HepG2 (cell line): ENCODE data around the gene SPAG9. TPM values are rescaled to one million over a fixed set of nuclear protein-coding genes. Genes with fewer than 3 reads are reported as not detected.

Experiments used
- ATF7 ChIP-seq, 2 experiments: fragments of 450-650 bp in 1 of 2; sonication (generic) in 1 of 2; formaldehyde crosslinking in 1 of 2; IDR thresholded peaks; 2 replicates each; pipeline versions ENCODE4 v1.4.0 to v1.6.1; 2016 to 2020; ENCODE audit warnings: antibody characterized with exemption in 1 of 2, mild to moderate bottlenecking in 1 of 2, missing genetic modification reagents in 1 of 2
- ATM ChIP-seq: fragments of 450-650 bp; IDR thresholded peaks from 2 replicates; pipeline ENCODE4 v1.7.1; 2017; ENCODE audit warnings: mild to moderate bottlenecking, borderline replicate concordance
- E2F2 ChIP-seq: sonication (generic); formaldehyde crosslinking; IDR thresholded peaks from 2 replicates; pipeline ENCODE4 v1.4.0; 2020; ENCODE audit warnings: missing genetic modification reagents, borderline replicate concordance
- EHMT2 ChIP-seq: fragments of 200-600 bp; sonication (generic); IDR thresholded peaks from 2 replicates; pipeline ENCODE4 v1.7.0; 2017; ENCODE audit warnings: antibody characterized with exemption, low read depth, low read length, borderline replicate concordance
- FOXA3 ChIP-seq: IDR thresholded peaks from 2 replicates; pipeline ENCODE4 v1.6.1; 2016; ENCODE audit warnings: missing genetic modification reagents, missing compliant biosample characterization
- FOXK1 ChIP-seq: sonication (generic); formaldehyde crosslinking; IDR thresholded peaks from 2 replicates; pipeline ENCODE4 v1.4.0; 2020; ENCODE audit warnings: low read depth, missing genetic modification reagents, borderline replicate concordance
- HOXA3 ChIP-seq: sonication (generic); formaldehyde crosslinking; IDR thresholded peaks from 2 replicates; pipeline ENCODE4 v1.5.0; 2020; ENCODE audit warnings: missing genetic modification reagents
- KDM2A ChIP-seq: sonication (generic); formaldehyde crosslinking; IDR thresholded peaks from 2 replicates; pipeline ENCODE4 v1.4.0; 2020; ENCODE audit warnings: low read depth, missing genetic modification reagents, borderline replicate concordance
- KLF6 ChIP-seq: IDR thresholded peaks from 2 replicates; pipeline ENCODE4 v1.8.0; 2016; ENCODE audit warnings: missing biosample characterization, missing genetic modification reagents
- MNT ChIP-seq: fragments of 450-650 bp; IDR thresholded peaks from 2 replicates; pipeline ENCODE4 v1.6.1; 2016
- RXRB ChIP-seq: IDR thresholded peaks from 2 replicates; pipeline ENCODE4 v1.6.1; 2016; ENCODE audit warnings: borderline replicate concordance, missing genetic modification reagents, missing compliant biosample characterization
- SIN3A ChIP-seq: IDR thresholded peaks from 2 replicates; pipeline ENCODE4 v1.6.1; 2011; ENCODE audit warnings: low read depth, mild to moderate bottlenecking, control low read depth, low read length, borderline replicate concordance
- ZBED4 ChIP-seq: sonication (generic); formaldehyde crosslinking; IDR thresholded peaks from 2 replicates; pipeline ENCODE4 v1.4.0; 2020; ENCODE audit warnings: missing genetic modification reagents, borderline replicate concordance
- ZMAT5 ChIP-seq: sonication (generic); formaldehyde crosslinking; IDR thresholded peaks from 2 replicates; pipeline ENCODE4 v1.5.0; 2020; ENCODE audit warnings: mild to moderate bottlenecking, low read depth, missing genetic modification reagents, borderline replicate concordance
- ZNF121 ChIP-seq: sonication (generic); formaldehyde crosslinking; IDR thresholded peaks from 2 replicates; pipeline ENCODE4 v1.5.0; 2020; ENCODE audit warnings: mild to moderate bottlenecking, missing genetic modification reagents
- ZNF451 ChIP-seq: sonication (generic); formaldehyde crosslinking; IDR thresholded peaks from 2 replicates; pipeline ENCODE4 v1.5.0; 2020; ENCODE audit warnings: mild to moderate bottlenecking, missing genetic modification reagents
- ZNF678 ChIP-seq: sonication (generic); formaldehyde crosslinking; IDR thresholded peaks from 2 replicates; pipeline ENCODE4 v1.4.0; 2020; ENCODE audit warnings: mild to moderate bottlenecking, missing genetic modification reagents
- ZNF709 ChIP-seq: sonication (generic); formaldehyde crosslinking; IDR thresholded peaks from 2 replicates; pipeline ENCODE4 v1.5.0; 2020; ENCODE audit warnings: mild to moderate bottlenecking, missing genetic modification reagents
- polyA plus RNA-seq, 8 experiments: library from polyadenylated mRNA; depleted of rRNA in 3 of 8; stranded (reverse) in 7 of 8; unstranded in 1 of 8; fragments of >200 nt; fragmentation: Illumina TruSeq in 4 of 8; extraction: Trizol in 4 of 8; gene quantifications; 2 replicates each; pipeline versions ENCODE4 v1.2.1 to v1.2.3, GENCODE V29; 2011 to 2016; ENCODE audit warnings: low read depth in 4 of 8, missing spikeins in 1 of 8, mixed read lengths in 1 of 8; ENCODE audit not compliant: insufficient read depth in 1 of 8
- total RNA-seq, 5 experiments: library from RNA; depleted of rRNA; stranded (reverse); fragments of >200 nt; fragmentation: Illumina TruSeq; extraction: Trizol; gene quantifications; 2 replicates each; pipeline ENCODE4 v1.2.3, GENCODE V29; 2016; ENCODE audit warnings: low read depth in 1 of 5

The SPAG9 gene
- total and polyA plus RNA-seq, 2 of the 13 experiments (the other 11 are each of a cell fraction or from before 2014, with no cell fraction given): 43.2 to 78.6 TPM

GRCh38 chr17:51112303-51113222, 8.1 kb downstream of the SPAG9 start (continued):
- TF ChIP-seq MNT: peak; percentile 55
- peak; percentile 37; the same call in 1 of the 2 replicates for TF ChIP-seq KDM2A (CRISPR knock-in tag)
- 0 out of 2 replicates have a peak, but pooled peaks have one; percentile 21 for TF ChIP-seq KLF6 (CRISPR knock-in tag)
- peak; percentile 93; the same call in 1 of the 2 replicates for TF ChIP-seq ATM
- TF ChIP-seq FOXK1 (CRISPR knock-in tag): peak; percentile 82
- TF ChIP-seq FOXA3 (CRISPR knock-in tag): peak; percentile 81; the same call in 1 of the 2 replicates
- peak; percentile 99 for TF ChIP-seq ZNF121 (CRISPR knock-in tag)
- TF ChIP-seq ZNF451 (CRISPR knock-in tag): peak; percentile 70; the same call in 1 of the 2 replicates
- TF ChIP-seq E2F2: 0 out of 2 replicates have a peak, but pooled peaks have one; percentile 27
- peak; percentile 95 for TF ChIP-seq RXRB (CRISPR knock-in tag)
- peak; percentile 97 for TF ChIP-seq ZNF709 (CRISPR knock-in tag)
- 0 out of 2 replicates have a peak, but pooled peaks have one; percentile 15 for TF ChIP-seq ATF7 (IDR thresholded peaks at IDR 0.05)
- peak; percentile 45; the same call in 1 of the 2 replicates for TF ChIP-seq ATF7 (CRISPR knock-in tag; IDR thresholded peaks at IDR 0.05)
- peak; percentile 68; the same call in 1 of the 2 replicates for TF ChIP-seq ZBED4 (CRISPR knock-in tag)
- TF ChIP-seq ZMAT5: 0 out of 2 replicates have a peak, but pooled peaks have one; percentile 73
- peak; percentile 78; the same call in 1 of the 2 replicates for TF ChIP-seq SIN3A
- 0 out of 2 replicates have a peak, but pooled peaks have one; percentile 87 for TF ChIP-seq ZNF678 (CRISPR knock-in tag)
- 0 out of 2 replicates have a peak, but pooled peaks have one; percentile 26 for TF ChIP-seq EHMT2
- peak; percentile 94 for TF ChIP-seq HOXA3
